ENCODE data around the gene SULT1A2.

DNA sequence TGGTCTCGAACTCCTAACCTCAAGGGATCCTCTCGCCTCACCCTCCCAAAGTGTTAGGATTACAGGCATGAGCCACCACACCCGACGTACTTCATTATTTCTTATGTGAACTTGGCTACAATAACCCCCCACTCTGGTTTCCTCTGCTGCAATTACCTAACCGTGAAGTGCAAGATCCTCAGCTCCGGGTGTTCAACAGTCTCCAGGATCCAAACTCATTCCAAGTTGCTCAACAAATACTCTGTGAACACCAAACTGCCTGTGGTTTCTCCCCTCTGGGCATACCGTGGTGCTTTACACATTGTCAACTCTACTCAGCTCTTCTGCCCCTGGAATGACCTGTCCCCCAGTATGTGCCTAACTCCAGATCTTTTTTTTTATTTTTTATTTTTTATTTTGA lies 19.8 kb upstream of the SULT1A2 start:
- TF ChIP-seq, protein P1, sequence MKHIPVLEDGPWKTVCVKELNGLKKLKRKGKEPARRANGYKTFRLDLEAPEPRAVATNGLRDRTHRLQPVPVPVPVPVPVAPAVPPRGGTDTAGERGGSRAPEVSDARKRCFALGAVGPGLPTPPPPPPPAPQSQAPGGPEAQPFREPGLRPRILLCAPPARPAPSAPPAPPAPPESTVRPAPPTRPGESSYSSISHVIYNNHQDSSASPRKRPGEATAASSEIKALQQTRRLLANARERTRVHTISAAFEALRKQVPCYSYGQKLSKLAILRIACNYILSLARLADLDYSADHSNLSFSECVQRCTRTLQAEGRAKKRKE (CRISPR knock-in tag; IDR thresholded peaks at IDR 0.05; ENCODE audit: low read depth), result no peak
- TF ChIP-seq RCOR1 (IDR thresholded peaks at IDR 0.05; ENCODE audit: low read depth, low read length), result no peak
